Calu3 (cell line): ENCODE measurements around the gene SNTG2. TPM values are rescaled to one million over a fixed set of nuclear protein-coding genes. Genes with fewer than 3 reads are reported as not detected.

Experiments
- BruUV-seq: library from RNA; stranded (reverse); fragments of 400-500 nt; replicated peaks from 2 replicates; lab custom pipeline; 2021; lab: Mats Ljungman, UMichigan
- CTCF ChIA-PET: fragments of 300-600 bp; sonication (Branson Sonifier 250); formaldehyde crosslinking; loops from one replicate; lab custom pipeline; 2022; ENCODE audit warnings: antibody characterized with exemption; lab: Charles Lee
- DNase-seq: peaks from one replicate; pipeline ENCODE4 v3.0.0; 2022
- H3K27ac Mint-ChIP-seq: one replicate; pipeline ENCODE4 v1.8.0; 2022; ENCODE audit warnings: mixed read lengths; ENCODE audit not compliant: unreplicated experiment
- H3K27me3 Mint-ChIP-seq: one replicate; pipeline ENCODE4 v1.8.0; 2022; ENCODE audit warnings: mixed read lengths; ENCODE audit not compliant: unreplicated experiment
- H3K36me3 Mint-ChIP-seq: one replicate; pipeline ENCODE4 v1.8.0; 2022; ENCODE audit warnings: mild to moderate bottlenecking, moderate library complexity, mixed read lengths; ENCODE audit not compliant: insufficient read depth, unreplicated experiment
- H3K4me1 Mint-ChIP-seq: one replicate; pipeline ENCODE4 v1.8.0; 2022; ENCODE audit warnings: mild to moderate bottlenecking, low read depth, mixed read lengths; ENCODE audit not compliant: unreplicated experiment
- H3K4me3 Mint-ChIP-seq: one replicate; pipeline ENCODE4 v1.8.0; 2022; ENCODE audit warnings: mild to moderate bottlenecking, low read depth, moderate library complexity, mixed read lengths; ENCODE audit not compliant: unreplicated experiment
- H3K9me3 Mint-ChIP-seq: one replicate; pipeline ENCODE4 v1.8.0; 2022; ENCODE audit warnings: low read depth, mixed read lengths; ENCODE audit not compliant: unreplicated experiment
- CTCF ChIP-seq: fragments of 200-600 bp; IDR thresholded peaks from one replicate; pipeline ENCODE4 v1.8.0; 2022; ENCODE audit warnings: antibody characterized with exemption; ENCODE audit not compliant: unreplicated experiment
- intact Hi-C: fragments of 100-400 bp; cut with micrococcal nuclease; formaldehyde crosslinking; loops from one replicate; pipeline ENCODE4 v1.10.0; 2022; ENCODE audit not compliant: unreplicated experiment
- total RNA-seq: library from RNA; stranded (reverse); gene quantifications from 2 replicates; pipeline ENCODE4 v1.2.3, GENCODE V29; 2022

The SNTG2 gene
- total RNA-seq, 1 experiment from 2014 or later: not detected

- H3K27me3 Mint-ChIP-seq: no peaks in the 10 kb centered on the region
- no peak for TF ChIP-seq CTCF
- CTCF ChIA-PET: no interaction called here
- H3K36me3 Mint-ChIP-seq: peaks cover 5% of the 10 kb centered on the region
- intact Hi-C loops: no loop called here
- no peaks in the 10 kb centered on the region for H3K4me1 Mint-ChIP-seq
- no TSS peak for BruUV-seq
- no peak for DNase-seq
- H3K9me3 Mint-ChIP-seq: peaks cover 18% of the 10 kb centered on the region
- H3K27ac Mint-ChIP-seq: no peak overlapping the region
- no peak overlapping the region for H3K4me3 Mint-ChIP-seq
Observed at GRCh38 chr2:1079873-1080799, 129.5 kb downstream of the SNTG2 start.

- DNase-seq: no peak
- intact Hi-C loops: no loop called here
- peaks cover 5% of the 10 kb centered on the region for H3K36me3 Mint-ChIP-seq
- no peak overlapping the region for H3K27ac Mint-ChIP-seq
- H3K9me3 Mint-ChIP-seq: peaks cover 18% of the 10 kb centered on the region
- CTCF ChIA-PET: no interaction called here
- no TSS peak for BruUV-seq
- no peak overlapping the region for H3K4me3 Mint-ChIP-seq
- no peak for TF ChIP-seq CTCF
- H3K4me1 Mint-ChIP-seq: no peaks in the 10 kb centered on the region
- no peaks in the 10 kb centered on the region for H3K27me3 Mint-ChIP-seq
Observed at GRCh38 chr2:1081451-1082225, 131.0 kb downstream of the SNTG2 start.

- H3K27me3 Mint-ChIP-seq: no peaks in the 10 kb centered on the region
- no TSS peak for BruUV-seq
- no peak overlapping the region for H3K27ac Mint-ChIP-seq
- no peak for TF ChIP-seq CTCF
- H3K36me3 Mint-ChIP-seq: peaks cover 5% of the 10 kb centered on the region
- intact Hi-C loops: no loop called here
- H3K4me3 Mint-ChIP-seq: no peak overlapping the region
- H3K9me3 Mint-ChIP-seq: peaks cover 14% of the 10 kb centered on the region
- CTCF ChIA-PET: no interaction called here
- no peaks in the 10 kb centered on the region for H3K4me1 Mint-ChIP-seq
- DNase-seq: no peak
Observed at GRCh38 chr2:1082456-1083205, 132.0 kb downstream of the SNTG2 start.

- H3K27ac Mint-ChIP-seq: no peak overlapping the region
- H3K4me3 Mint-ChIP-seq: no peak overlapping the region
- no TSS peak for BruUV-seq
- H3K36me3 Mint-ChIP-seq: peaks cover 5% of the 10 kb centered on the region
- no peak for DNase-seq
- no peaks in the 10 kb centered on the region for H3K4me1 Mint-ChIP-seq
- no peaks in the 10 kb centered on the region for H3K27me3 Mint-ChIP-seq
- no peak for TF ChIP-seq CTCF
- H3K9me3 Mint-ChIP-seq: peaks cover 11% of the 10 kb centered on the region
- CTCF ChIA-PET: no interaction called here
- intact Hi-C loops: no loop called here
Observed at GRCh38 chr2:1088192-1088860, 137.7 kb downstream of the SNTG2 start.
